HG03095 (cell line): ENCODE data around the gene TBC1D5.
"Not testable (repeated sequence)": the region's sequence is repeated elsewhere in the genome, so short reads cannot be mapped to it uniquely, and the experiment has no call there.

Source experiments
- ATAC-seq: cut with Tn5 transposase; IDR thresholded peaks from one replicate; pipeline ENCODE4 v1.9.1; 2021; ENCODE audit warnings: moderate library complexity; ENCODE audit not compliant: unreplicated experiment

TBC1D5 gene

DNA sequence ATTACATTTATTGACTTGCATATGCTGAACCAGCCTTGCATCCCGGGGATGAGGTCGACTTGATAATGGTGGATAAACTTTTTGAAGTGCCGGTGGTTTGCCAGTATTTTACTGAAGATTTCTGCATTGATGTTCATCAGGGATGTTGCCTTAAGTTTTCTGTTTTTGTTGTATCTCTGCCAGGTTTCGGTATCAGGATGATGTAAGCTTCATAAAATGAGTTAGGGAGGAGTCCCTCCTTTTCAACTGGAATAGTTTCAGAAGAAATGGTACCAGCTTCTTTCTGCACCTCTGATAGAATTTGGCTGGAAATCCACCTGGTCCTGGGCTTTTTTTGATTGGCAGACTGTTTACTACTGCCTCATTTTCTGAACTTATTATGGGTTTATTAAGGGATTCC, 250.8 kb downstream of the TBC1D5 start:
- ATAC-seq: no peak

DNA sequence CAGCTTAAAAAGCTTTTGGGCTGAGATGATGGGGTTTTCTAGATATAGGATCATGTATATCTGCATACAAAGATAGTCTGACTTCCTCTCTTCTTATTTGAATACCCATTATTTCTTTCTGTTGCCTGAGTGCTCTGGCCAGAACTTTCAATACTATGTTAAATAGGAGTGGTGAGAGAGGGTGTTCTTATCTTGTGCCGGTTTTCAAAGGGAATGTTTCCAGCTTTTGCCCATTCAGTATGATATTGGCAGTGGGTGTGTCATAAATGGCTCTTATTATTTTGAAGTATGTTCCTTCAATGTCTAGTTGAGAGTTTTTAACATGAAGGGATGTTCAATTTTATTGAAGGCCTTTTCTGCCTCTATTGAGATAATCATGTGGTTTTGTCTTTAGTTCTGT, 251.2 kb downstream of the TBC1D5 start:
- ATAC-seq: not testable (repeated sequence)

GRCh38 chr3:17489139-17489538, 253.3 kb downstream of the TBC1D5 start:
- ATAC-seq: no peak

DNA sequence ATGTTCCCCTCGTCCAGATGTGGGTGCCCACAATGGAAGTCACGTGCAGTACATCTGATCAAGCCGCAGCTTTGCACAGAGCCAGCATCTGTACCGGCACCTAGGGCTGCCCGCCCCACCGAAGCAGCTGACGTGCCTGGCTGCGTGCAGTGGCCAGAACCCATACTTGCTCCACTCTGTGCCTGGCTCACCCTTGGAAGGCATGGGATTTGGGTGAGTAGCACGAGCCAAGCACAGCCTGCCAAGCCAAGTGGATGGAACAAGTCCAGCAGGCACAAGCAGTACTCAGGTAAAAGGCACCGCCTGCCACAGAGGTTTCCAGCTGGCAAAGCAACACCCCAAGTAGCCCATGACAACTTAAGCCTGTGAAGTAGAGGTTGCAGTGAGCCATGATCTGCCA, 261.3 kb downstream of the TBC1D5 start:
- no peak for ATAC-seq

GRCh38 chr3:17479681-17480405, 262.6 kb downstream of the TBC1D5 start:
- ATAC-seq: no peak

- no peak for ATAC-seq
Measured at GRCh38 chr3:17478673-17479072, 263.8 kb downstream of the TBC1D5 start.

- no peak for ATAC-seq
Measured at GRCh38 chr3:17473761-17474160, 268.7 kb downstream of the TBC1D5 start.

- no peak for ATAC-seq
Measured at GRCh38 chr3:17469954-17470353, 272.5 kb downstream of the TBC1D5 start.

DNA sequence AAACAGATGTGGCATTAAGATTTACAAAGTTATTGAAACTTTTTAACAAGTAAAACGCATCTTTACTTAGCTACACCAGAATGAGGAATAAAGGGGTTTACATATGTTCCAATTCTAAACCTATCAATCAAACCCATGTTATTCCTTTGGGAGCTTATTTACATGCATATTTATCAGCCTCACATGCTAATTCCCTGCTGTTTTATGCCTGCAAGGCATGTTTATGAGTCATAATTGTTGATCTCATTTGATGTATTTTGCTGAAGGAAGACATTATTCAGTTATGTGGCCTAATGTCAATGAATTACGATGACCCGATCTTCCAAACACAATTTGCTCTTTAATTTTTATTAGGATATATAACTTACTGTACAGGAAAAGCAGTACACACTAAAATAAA, 272.9 kb downstream of the TBC1D5 start:
- ATAC-seq: no peak

DNA sequence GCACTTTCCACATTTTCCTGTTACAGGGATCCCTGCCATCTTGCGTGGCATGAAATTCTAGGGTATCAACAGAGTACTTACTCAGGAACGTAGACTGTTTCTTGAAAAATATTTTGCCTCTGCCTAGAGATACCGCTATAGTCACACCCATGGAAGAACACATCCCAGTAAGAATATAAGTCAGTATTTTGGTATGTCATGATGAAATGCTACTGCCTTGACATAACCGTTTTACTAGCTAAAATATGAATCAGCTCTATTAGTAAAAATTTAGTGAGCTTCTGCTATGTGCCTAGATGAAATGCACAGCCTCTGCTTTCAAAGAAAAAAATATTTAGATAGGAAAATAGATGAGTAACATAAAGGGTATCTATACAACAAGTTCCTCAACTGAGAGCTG, 276.4 kb downstream of the TBC1D5 start:
- ATAC-seq: no peak

GRCh38 chr3:17459470-17459993, 282.9 kb downstream of the TBC1D5 start:
- ATAC-seq: no peak

DNA sequence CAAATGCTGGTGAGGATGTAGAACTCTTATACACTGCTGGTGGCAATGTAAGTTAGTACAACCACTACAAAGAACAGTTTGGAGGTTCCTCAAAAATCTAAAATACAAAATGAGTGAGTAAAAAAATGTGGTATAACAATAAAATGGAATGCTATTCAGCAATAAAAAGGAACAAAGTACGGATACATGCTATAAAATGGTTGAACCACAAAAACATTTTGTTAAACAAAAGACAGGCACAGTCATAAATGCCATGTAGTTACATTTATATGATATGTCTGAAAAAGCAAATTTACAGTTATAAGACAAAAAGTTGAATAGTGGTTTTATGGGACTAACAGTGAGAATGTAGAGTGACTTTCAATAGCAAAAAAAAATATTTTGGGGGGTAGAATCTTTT, 285.8 kb downstream of the TBC1D5 start:
- no peak for ATAC-seq

DNA sequence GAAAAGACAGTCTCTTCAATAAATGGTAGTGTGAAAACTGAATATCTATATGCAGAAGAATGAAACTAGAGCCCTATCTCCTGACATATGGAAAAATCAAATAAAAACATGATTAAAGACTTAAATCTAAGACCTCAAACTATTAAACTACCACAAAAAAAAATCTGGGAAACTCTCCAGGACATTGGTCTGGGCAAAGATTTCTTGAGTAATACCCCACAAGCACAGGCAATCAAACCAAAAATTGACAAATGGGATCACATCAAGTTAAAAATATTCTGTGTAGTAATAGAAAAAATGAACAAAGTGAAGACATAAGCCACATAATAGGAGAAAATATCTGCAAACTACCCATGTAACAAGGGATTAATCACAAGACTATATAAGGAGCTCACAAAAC, 286.4 kb downstream of the TBC1D5 start:
- ATAC-seq: no peak

DNA sequence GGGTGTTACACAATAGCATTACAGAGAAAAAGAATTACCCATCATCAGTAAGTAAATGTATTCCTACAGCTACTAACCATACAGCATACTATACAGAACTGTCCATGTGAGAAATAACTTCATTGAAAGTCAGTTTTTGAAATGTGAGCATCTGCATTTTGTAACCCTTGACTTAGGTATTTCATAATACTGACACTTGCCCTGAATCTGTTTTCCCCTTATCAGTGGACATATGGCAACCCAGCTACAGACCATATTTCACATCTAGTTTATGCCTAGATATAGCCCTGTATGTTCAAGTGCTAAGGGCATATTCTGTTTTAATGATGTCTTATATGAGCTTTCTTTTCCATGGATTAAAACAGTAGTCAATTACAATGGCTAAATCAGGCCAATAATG, 297.6 kb downstream of the TBC1D5 start:
- no peak for ATAC-seq

- no peak for ATAC-seq
Measured at GRCh38 chr3:17443142-17443541, 299.3 kb downstream of the TBC1D5 start.

- no peak for ATAC-seq
Measured at GRCh38 chr3:17442332-17443049, 299.9 kb downstream of the TBC1D5 start.

GRCh38 chr3:17433876-17434275, 308.6 kb downstream of the TBC1D5 start:
- no peak for ATAC-seq

DNA sequence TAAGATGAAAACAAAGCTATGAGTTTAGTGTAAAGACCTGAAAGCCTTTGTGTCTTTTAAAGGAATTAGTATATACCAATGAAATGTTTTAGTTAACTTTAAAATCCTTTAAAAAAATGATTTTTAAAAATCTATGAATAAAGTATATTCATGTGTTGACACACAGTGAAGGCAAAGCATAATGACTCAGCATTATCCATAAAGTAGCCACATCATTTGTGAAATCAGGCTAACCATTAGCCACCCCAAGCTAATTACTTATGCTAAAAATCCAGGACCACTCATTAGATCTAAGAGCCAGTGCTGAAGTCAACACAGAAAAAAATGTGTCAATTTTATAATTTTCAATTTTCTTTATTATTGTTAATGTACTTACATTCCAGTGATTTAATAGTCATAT, 310.2 kb downstream of the TBC1D5 start:
- no peak for ATAC-seq

DNA sequence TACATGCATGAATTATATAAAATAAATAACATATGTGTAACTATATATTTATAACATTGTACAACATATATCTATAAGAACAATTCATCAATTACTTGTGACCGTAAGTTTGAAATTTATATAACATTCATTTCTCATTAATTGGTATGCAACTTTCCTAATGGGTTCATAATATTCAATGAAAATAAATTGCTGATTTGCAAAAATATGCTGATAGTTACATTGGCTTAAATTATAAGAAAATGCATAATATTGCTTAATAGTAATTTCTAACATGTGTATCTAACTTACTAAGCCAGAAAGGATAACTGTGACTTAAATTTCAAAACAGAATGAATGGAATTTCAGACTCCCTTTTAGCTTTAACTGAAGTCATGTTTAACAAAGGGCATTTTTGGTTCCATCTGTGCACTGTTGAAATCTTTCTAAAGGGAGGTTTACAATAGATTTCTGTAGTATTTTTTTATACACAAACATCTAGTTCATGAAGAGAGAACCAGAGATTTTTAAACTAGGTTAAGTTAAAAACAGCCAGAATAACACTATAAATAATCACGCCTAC, 310.9 kb downstream of the TBC1D5 start:
- no peak for ATAC-seq

DNA sequence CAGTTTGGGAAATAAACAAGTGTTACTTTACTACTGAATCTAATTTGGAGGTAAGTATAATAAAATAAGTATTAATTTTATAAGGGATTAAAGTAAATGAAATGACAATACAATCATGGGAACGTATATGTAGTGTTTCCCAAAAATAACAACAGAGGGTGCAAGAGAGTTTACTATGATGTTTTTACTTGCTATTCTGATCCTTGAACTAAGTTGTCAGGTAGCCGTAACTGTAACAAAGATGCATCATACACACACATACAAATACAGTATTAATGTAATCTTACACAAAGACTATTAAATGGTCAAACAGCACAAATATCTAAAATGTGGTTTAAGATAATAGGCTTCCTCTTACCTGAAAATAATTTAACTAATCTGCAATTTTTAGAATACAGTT, 311.4 kb downstream of the TBC1D5 start:
- ATAC-seq: peak; percentile 62

GRCh38 chr3:17430582-17430981, 311.8 kb downstream of the TBC1D5 start:
- ATAC-seq: no peak
